OCI-LY7 (cell line): ENCODE measurements around the gene ZMIZ1.

ENCODE experiments used
- EZH2phosphoT487 ChIP-seq: fragments of 200-600 bp; sonication (generic); IDR thresholded peaks from 2 replicates; pipeline ENCODE4 v1.6.1; 2018; ENCODE audit warnings: low read depth, borderline replicate concordance, mild to moderate bottlenecking, mixed run types, antibody characterized with exemption, low read length, moderate library complexity, mixed read lengths
- TF ChIP-seq, protein P1 (sequence below): fragments of 200-600 bp; sonication (generic); conservative IDR thresholded peaks from 2 replicates; pipeline ENCODE4 v1.5.1; 2014; ENCODE audit warnings: mild to moderate bottlenecking, antibody characterized with exemption, low read length, moderate library complexity, mixed read lengths

DNA sequence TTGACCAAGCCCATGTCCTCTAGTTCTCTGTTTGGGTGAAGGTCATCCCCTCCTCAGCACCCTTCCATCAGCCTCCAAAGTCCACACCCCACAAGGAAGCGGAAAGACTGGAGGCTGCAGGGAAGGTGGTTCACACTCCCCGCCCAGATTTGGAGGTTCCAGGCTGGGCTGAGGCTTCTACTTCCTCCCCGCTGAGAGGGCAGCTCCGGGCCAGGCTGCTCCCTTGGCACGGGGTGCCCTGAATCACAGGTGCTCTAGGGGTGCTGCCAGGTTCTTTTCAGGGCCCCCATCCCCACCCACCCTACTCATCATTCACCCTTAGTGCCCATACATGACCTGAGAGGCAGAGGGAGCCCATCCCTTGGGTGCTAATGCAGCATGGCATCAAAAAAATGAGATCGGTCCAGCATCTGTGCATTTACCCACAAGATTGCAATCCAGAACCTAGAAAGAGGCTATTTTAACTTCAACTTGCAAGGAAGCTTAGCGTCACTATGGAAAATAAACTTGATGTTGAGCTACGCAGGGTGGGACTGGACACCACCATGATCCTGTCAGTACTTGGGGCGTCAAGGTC lies 47.3 kb upstream of the ZMIZ1 start:
- TF ChIP-seq, protein P1, sequence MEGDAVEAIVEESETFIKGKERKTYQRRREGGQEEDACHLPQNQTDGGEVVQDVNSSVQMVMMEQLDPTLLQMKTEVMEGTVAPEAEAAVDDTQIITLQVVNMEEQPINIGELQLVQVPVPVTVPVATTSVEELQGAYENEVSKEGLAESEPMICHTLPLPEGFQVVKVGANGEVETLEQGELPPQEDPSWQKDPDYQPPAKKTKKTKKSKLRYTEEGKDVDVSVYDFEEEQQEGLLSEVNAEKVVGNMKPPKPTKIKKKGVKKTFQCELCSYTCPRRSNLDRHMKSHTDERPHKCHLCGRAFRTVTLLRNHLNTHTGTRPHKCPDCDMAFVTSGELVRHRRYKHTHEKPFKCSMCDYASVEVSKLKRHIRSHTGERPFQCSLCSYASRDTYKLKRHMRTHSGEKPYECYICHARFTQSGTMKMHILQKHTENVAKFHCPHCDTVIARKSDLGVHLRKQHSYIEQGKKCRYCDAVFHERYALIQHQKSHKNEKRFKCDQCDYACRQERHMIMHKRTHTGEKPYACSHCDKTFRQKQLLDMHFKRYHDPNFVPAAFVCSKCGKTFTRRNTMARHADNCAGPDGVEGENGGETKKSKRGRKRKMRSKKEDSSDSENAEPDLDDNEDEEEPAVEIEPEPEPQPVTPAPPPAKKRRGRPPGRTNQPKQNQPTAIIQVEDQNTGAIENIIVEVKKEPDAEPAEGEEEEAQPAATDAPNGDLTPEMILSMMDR = no peak
- TF ChIP-seq EZH2phosphoT487 = no peak
